Activated naive CD8-positive, alpha-beta T cell treated with anti-CD3 and anti-CD28 coated beads, Interleukin-2, amount 50 U/mL, for 24 hours (primary cell): Measurements from ENCODE around the gene GFM2.
"Not testable (repeated sequence)": the region's sequence is repeated elsewhere in the genome, so short reads cannot be mapped to it uniquely, and the experiment has no call there.

Experiments used
- ATAC-seq: fragments of 150-1000 bp; cut with Tn5 transposase; one replicate; pipeline ENCODE4 v1.10.0; 2021
- DNase-seq: peaks from one replicate; pipeline ENCODE4 v3.0.0; 2021
- H3K27ac Mint-ChIP-seq: one replicate; pipeline ENCODE4 v1.8.0; 2021; ENCODE audit warnings: mild to moderate bottlenecking, mixed read lengths
- H3K27me3 Mint-ChIP-seq: one replicate; pipeline ENCODE4 v1.8.0; 2021; ENCODE audit warnings: mixed read lengths
- H3K36me3 Mint-ChIP-seq: one replicate; pipeline ENCODE4 v1.8.0; 2021; ENCODE audit warnings: low read depth, mixed read lengths
- H3K4me1 Mint-ChIP-seq: one replicate; pipeline ENCODE4 v1.8.0; 2021; ENCODE audit warnings: mixed read lengths
- H3K4me3 Mint-ChIP-seq: one replicate; pipeline ENCODE4 v1.8.0; 2021; ENCODE audit warnings: mild to moderate bottlenecking, moderate library complexity, mixed read lengths
- H3K9me3 Mint-ChIP-seq: one replicate; pipeline ENCODE4 v1.8.0; 2021; ENCODE audit warnings: mixed read lengths

GFM2 gene

DNA sequence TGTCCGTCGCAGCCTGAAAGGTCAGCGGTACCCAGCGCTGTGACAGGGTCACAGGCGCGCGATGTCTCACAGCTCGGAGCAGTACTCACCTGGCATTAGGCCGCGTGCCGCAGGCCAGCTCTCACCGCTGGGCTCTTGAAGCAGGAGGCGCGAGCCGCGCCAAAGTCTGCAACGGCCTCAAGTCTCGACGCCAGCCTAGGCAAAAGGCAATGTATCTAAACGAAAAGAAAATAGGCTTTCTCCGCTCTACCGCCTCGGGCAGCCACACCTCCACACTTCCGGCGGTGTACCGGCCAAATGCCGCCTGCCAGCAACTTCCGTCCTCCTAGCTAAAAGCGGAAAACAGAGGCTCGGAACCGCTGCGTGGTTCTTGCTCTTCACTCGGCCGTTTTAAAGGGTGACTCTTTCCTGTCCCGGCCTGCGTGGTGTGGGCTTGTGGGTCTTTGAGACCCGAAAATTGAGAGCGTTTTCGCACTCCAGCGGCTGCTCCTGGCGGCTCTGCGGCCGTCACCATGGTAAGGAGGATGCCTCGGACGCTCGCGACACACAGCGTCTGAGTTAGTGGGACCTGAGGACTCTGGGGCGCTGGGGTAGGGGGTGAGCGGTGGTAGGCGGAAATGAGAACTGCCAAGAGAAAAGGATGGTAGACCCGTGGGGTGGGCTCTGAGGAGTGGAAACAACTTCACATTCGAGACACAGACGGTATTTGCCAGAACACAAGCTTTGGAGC, at the start of gene GFM2, which contains the start of gene NSA2:
Gene GFM2 (minus strand): TSS at position 269 of the 730 bp plus-strand sequence. CDS start 3,375 bp downstream, outside the sequence.
Gene NSA2 (plus strand): TSS at position 401 of the 730 bp plus-strand sequence. CDS start 112 bp downstream, at position 513.
- no peaks in the 10 kb centered on the region for H3K27me3 Mint-ChIP-seq
- peaks cover 39% of the 10 kb centered on the region for H3K36me3 Mint-ChIP-seq
- peak within 1 kb of the TSS; percentile 99 for H3K27ac Mint-ChIP-seq
- H3K4me3 Mint-ChIP-seq: peak within 1 kb of the TSS; percentile 100
- H3K4me1 Mint-ChIP-seq: peaks cover 54% of the 10 kb centered on the region
- H3K9me3 Mint-ChIP-seq: no peaks in the 10 kb centered on the region
- DNase-seq (peak; percentile 92), ATAC-seq (peak; percentile 90)

- Mint-ChIP-seq H3K36me3 (peaks cover 13% of the 10 kb centered on the region), H3K4me1 (no peaks in the 10 kb centered on the region), H3K9me3 (no peaks in the 10 kb centered on the region), H3K27ac (no peak overlapping the region), H3K4me3 (no peak overlapping the region), H3K27me3 (no peaks in the 10 kb centered on the region)
- no peak for DNase-seq
- ATAC-seq: no peak
Observed at GRCh38 chr5:74810915-74811314, 44.0 kb upstream of the GFM2 start.

GRCh38 chr5:74801941-74802340, 35.0 kb upstream of the GFM2 start:
- no peak for ATAC-seq
- no peak for DNase-seq
- peaks cover 15% of the 10 kb centered on the region for H3K36me3 Mint-ChIP-seq
- H3K4me3 Mint-ChIP-seq: no peak overlapping the region
- no peak overlapping the region for H3K27ac Mint-ChIP-seq
- H3K4me1 Mint-ChIP-seq: no peaks in the 10 kb centered on the region
- H3K9me3 Mint-ChIP-seq: no peaks in the 10 kb centered on the region
- no peaks in the 10 kb centered on the region for H3K27me3 Mint-ChIP-seq

GRCh38 chr5:74801197-74801596, 34.3 kb upstream of the GFM2 start:
- Mint-ChIP-seq H3K36me3 (peaks cover 15% of the 10 kb centered on the region), H3K4me1 (no peaks in the 10 kb centered on the region), H3K27ac (no peak overlapping the region), H3K4me3 (no peak overlapping the region), H3K27me3 (no peaks in the 10 kb centered on the region), H3K9me3 (no peaks in the 10 kb centered on the region)
- ATAC-seq (no peak), DNase-seq (no peak)

- no peaks in the 10 kb centered on the region for H3K27me3 Mint-ChIP-seq
- no peak for ATAC-seq
- no peak for DNase-seq
Observed at GRCh38 chr5:74798977-74799911, 32.3 kb upstream of the GFM2 start.

GRCh38 chr5:74791669-74792068, 24.8 kb upstream of the GFM2 start:
- peaks cover 26% of the 10 kb centered on the region for H3K36me3 Mint-ChIP-seq
- not testable (repeated sequence) for H3K9me3 Mint-ChIP-seq, H3K27ac Mint-ChIP-seq, H3K4me1 Mint-ChIP-seq, DNase-seq, H3K27me3 Mint-ChIP-seq, H3K4me3 Mint-ChIP-seq, ATAC-seq

More at GRCh38 chr5:74798977-74799911, 32.3 kb upstream of the GFM2 start:
- peaks cover 23% of the 10 kb centered on the region for H3K36me3 Mint-ChIP-seq
- H3K27ac Mint-ChIP-seq: no peak overlapping the region
- H3K4me1 Mint-ChIP-seq: no peaks in the 10 kb centered on the region
- H3K4me3 Mint-ChIP-seq: no peak overlapping the region
- no peaks in the 10 kb centered on the region for H3K9me3 Mint-ChIP-seq

DNA sequence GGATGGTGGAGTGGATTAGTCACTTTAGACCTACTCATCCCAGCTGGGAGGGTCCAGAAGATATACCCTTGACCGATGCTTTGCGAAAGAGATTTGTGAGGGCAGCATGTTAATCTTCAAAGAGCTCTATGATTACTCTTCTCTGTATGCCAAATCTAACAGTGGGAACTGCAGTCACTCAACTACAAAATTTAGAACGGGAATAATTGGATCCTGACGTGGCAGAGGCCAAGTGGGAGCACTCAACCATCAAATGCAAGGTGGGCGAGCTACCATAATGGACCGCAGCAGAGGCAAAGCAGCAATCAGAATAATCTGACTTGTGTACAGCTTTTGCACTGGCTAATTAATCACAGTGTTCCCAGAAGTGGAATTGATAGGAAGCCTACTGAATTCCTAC, 20.5 kb upstream of the GFM2 start:
- no peak overlapping the region for H3K27ac Mint-ChIP-seq
- no peak for ATAC-seq
- no peaks in the 10 kb centered on the region for H3K9me3 Mint-ChIP-seq
- no peak overlapping the region for H3K4me3 Mint-ChIP-seq
- H3K4me1 Mint-ChIP-seq: no peaks in the 10 kb centered on the region
- H3K36me3 Mint-ChIP-seq: peaks cover 10% of the 10 kb centered on the region
- no peaks in the 10 kb centered on the region for H3K27me3 Mint-ChIP-seq
- no peak for DNase-seq

- peaks cover 10% of the 10 kb centered on the region for H3K36me3 Mint-ChIP-seq
- H3K27ac Mint-ChIP-seq: no peak overlapping the region
- no peaks in the 10 kb centered on the region for H3K27me3 Mint-ChIP-seq
- no peak for DNase-seq
- no peak for ATAC-seq
- no peaks in the 10 kb centered on the region for H3K4me1 Mint-ChIP-seq
- no peak overlapping the region for H3K4me3 Mint-ChIP-seq
- H3K9me3 Mint-ChIP-seq: no peaks in the 10 kb centered on the region
Observed at GRCh38 chr5:74786851-74787250, 19.9 kb upstream of the GFM2 start.

GRCh38 chr5:74778609-74779008, 11.7 kb upstream of the GFM2 start:
- no peak for ATAC-seq
- H3K36me3 Mint-ChIP-seq: peaks cover 19% of the 10 kb centered on the region

DNA sequence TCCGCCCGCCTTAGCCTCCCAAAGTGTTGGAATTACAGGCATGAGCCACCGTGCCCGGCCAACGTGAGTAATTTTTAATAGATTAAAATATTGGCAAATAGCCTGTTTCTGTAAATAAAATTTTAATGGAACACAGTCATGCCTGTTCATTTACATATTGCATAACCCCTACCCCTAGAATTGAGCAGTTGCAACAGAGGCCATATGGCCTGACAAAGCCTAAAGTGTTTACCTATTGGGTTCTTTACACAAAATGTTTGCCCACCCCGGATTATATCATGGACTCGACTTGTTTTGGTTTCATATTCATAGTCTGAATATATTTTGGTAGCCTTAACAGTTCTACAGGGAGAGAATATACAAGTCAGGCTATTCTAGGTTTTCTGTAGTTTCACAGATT, 5.4 kb upstream of the GFM2 start:
- no peak for ATAC-seq
- Mint-ChIP-seq H3K9me3 (no peaks in the 10 kb centered on the region), H3K4me3 (no peak overlapping the region), H3K4me1 (peaks cover 17% of the 10 kb centered on the region), H3K36me3 (peaks cover 43% of the 10 kb centered on the region), H3K27me3 (no peaks in the 10 kb centered on the region), H3K27ac (no peak overlapping the region)
- DNase-seq: no peak

More at GRCh38 chr5:74778609-74779008, 11.7 kb upstream of the GFM2 start:
- Mint-ChIP-seq H3K27me3 (no peaks in the 10 kb centered on the region), H3K27ac (no peak overlapping the region), H3K9me3 (no peaks in the 10 kb centered on the region), H3K4me1 (no peaks in the 10 kb centered on the region), H3K4me3 (no peak overlapping the region)
- no peak for DNase-seq

GRCh38 chr5:74767579-74767913, 629 bp upstream of the GFM2 start:
- Mint-ChIP-seq H3K4me3 (peak overlapping the region; percentile 100), H3K27me3 (no peaks in the 10 kb centered on the region), H3K9me3 (no peaks in the 10 kb centered on the region), H3K36me3 (peaks cover 41% of the 10 kb centered on the region), H3K4me1 (peaks cover 49% of the 10 kb centered on the region), H3K27ac (peak overlapping the region; percentile 99)
- peak; percentile 12 for ATAC-seq
- no peak for DNase-seq

DNA sequence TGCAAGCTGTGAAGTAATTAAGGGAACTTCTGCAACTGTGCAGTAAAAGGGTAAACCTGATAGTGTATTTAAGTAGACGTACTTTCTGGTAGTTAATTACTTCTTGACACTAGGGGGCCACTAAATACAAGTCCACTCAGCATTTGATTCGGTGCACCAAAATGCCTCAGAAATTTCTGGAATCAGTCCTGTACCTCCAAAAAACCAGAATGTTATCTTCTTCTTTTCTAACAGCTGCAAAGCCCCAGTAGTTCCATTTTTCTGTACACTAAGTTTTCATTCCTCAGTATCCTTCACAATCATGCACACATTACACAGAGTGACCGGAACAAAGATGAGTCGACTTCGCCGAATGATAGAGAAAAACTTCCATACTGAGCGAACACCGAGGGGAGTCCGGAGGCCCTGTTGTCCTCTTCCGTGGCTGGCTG, 484 bp downstream of the GFM2 start:
- H3K4me1 Mint-ChIP-seq: peaks cover 60% of the 10 kb centered on the region

DNA sequence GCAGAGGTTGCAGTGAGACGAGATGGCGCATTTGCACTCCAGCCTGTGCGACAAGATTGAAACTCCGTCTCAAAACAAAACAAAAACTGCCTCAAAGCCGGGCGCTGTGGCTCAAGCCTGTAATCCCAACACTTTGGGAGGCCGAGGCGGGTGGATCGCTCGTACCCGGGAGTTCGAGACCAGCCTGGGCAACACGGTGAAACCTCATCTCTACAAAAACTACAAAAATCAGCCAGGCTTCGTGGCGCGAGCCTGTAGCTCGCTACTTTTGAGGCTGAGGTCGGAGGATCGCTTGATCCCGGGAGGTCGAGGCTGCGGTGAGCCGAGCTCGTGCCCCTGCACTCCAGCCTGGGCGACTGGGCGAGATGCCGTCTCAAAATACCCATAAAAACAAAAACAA, 988 bp downstream of the GFM2 start:
- Mint-ChIP-seq H3K4me1 (peaks cover 64% of the 10 kb centered on the region), H3K27ac (no peak overlapping the region)
- no peak for DNase-seq

More for the DNA sequence above, 484 bp downstream of the GFM2 start:
- ATAC-seq (peak; percentile 37), DNase-seq (no peak)
- peak overlapping the region; percentile 99 for H3K27ac Mint-ChIP-seq
- peak overlapping the region; percentile 100 for H3K4me3 Mint-ChIP-seq
- H3K36me3 Mint-ChIP-seq: peaks cover 41% of the 10 kb centered on the region
- no peaks in the 10 kb centered on the region for H3K9me3 Mint-ChIP-seq
- no peaks in the 10 kb centered on the region for H3K27me3 Mint-ChIP-seq

GRCh38 chr5:74765201-74765600, 1.7 kb downstream of the GFM2 start:
- Mint-ChIP-seq H3K9me3 (no peaks in the 10 kb centered on the region), H3K4me3 (peak overlapping the region; percentile 100), H3K27me3 (no peaks in the 10 kb centered on the region), H3K27ac (peak overlapping the region; percentile 62), H3K4me1 (peaks cover 66% of the 10 kb centered on the region), H3K36me3 (peaks cover 31% of the 10 kb centered on the region)
- DNase-seq (no peak), ATAC-seq (no peak)

More for the DNA sequence above, 988 bp downstream of the GFM2 start:
- peak overlapping the region; percentile 100 for H3K4me3 Mint-ChIP-seq
- no peaks in the 10 kb centered on the region for H3K9me3 Mint-ChIP-seq
- ATAC-seq: no peak
- peaks cover 37% of the 10 kb centered on the region for H3K36me3 Mint-ChIP-seq
- H3K27me3 Mint-ChIP-seq: no peaks in the 10 kb centered on the region

DNA sequence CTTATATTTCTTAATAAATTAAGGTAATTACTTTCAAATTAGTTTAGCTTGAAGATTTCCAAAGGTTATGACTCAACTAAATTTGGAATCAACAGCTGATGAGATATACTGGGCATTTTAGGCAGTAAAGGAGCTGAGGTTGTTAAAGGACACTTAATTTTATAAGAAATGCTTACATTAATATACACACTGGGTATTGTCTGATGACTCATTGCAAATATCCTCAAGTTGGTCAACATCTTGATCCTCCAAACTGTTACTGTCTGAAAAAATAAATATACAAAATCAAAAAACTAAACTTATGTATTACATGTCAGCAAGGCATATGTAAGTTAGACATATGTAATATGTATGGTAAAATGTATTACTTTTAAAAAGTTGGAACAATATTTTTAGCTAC, 3.4 kb downstream of the GFM2 start:
- peaks cover 27% of the 10 kb centered on the region for H3K36me3 Mint-ChIP-seq
- H3K9me3 Mint-ChIP-seq: no peaks in the 10 kb centered on the region
- peaks cover 61% of the 10 kb centered on the region for H3K4me1 Mint-ChIP-seq
- no peak overlapping the region for H3K27ac Mint-ChIP-seq
- DNase-seq (no peak), ATAC-seq (no peak)
- H3K27me3 Mint-ChIP-seq: no peaks in the 10 kb centered on the region
- H3K4me3 Mint-ChIP-seq: no peak overlapping the region
